ENCODE measurements around the gene LIN52.

LIN52 gene

DNA sequence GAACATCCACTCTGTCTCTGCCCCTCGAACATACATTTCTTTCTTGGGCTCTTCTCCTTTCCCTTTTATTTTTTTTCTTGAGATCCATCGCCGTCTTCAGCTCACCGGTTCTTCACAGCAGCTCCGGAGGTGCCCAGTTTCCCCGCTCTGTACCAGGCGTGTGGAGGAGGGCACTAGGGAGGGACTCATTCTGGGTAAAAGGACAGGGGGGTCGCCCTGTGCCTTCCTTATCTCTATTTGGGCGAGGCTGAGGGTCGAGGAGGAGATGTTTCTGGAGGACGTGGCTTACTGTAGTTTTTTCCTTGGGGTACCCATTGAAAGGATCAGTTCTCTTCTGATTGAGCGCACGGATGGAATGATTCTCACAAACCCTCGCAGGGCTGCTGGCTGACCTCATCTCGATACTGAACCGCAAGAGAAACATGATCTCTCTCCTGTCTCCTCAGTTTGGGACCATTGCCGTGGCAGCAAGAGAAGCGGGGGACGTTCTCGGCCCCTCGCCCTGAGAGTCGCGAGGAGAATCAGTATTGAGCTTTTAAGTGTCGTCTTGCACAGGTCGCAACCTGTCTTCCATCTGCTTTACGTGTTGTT lies 386 bp downstream of the LIN52 start:
- no peak for TF ChIP-seq FOXP2 (optimal IDR thresholded peaks at IDR 0.05; ENCODE audit: borderline replicate concordance, extremely low read depth, extremely low read length, insufficient read depth)
- TF ChIP-seq TAF1 (IDR thresholded peaks at IDR 0.05; ENCODE audit: borderline replicate concordance, insufficient read depth, low read length), result no peak
- TF ChIP-seq, protein P1, sequence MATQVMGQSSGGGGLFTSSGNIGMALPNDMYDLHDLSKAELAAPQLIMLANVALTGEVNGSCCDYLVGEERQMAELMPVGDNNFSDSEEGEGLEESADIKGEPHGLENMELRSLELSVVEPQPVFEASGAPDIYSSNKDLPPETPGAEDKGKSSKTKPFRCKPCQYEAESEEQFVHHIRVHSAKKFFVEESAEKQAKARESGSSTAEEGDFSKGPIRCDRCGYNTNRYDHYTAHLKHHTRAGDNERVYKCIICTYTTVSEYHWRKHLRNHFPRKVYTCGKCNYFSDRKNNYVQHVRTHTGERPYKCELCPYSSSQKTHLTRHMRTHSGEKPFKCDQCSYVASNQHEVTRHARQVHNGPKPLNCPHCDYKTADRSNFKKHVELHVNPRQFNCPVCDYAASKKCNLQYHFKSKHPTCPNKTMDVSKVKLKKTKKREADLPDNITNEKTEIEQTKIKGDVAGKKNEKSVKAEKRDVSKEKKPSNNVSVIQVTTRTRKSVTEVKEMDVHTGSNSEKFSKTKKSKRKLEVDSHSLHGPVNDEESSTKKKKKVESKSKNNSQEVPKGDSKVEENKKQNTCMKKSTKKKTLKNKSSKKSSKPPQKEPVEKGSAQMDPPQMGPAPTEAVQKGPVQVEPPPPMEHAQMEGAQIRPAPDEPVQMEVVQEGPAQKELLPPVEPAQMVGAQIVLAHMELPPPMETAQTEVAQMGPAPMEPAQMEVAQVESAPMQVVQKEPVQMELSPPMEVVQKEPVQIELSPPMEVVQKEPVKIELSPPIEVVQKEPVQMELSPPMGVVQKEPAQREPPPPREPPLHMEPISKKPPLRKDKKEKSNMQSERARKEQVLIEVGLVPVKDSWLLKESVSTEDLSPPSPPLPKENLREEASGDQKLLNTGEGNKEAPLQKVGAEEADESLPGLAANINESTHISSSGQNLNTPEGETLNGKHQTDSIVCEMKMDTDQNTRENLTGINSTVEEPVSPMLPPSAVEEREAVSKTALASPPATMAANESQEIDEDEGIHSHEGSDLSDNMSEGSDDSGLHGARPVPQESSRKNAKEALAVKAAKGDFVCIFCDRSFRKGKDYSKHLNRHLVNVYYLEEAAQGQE (IDR thresholded peaks at IDR 0.05; ENCODE audit: insufficient read depth in 1 of 2, low read depth in 2 of 2, low read length in 2 of 2), result no peak

DNA sequence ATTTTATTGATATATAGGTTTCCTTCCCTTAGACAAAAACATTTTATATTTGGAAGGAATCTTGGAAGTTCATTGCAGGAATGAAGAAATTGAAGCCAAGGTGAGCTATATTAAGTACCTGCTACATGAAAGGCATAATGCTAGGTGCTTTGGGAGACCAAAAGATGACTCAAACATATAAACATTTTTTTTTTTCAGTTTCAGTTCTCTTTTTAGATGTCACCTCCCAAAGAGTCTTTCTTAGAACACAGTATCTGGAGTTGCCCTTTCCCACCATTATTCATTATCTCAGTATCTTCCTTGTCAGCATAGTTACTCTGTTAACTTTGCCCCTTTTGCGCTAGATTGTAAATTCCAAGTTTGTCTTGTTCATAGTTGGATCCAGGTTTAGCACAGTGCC lies 1.1 kb downstream of the LIN52 start:
- TF ChIP-seq SIN3A (IDR thresholded peaks at IDR 0.05; ENCODE audit: borderline replicate concordance, insufficient read depth, low read length) (no peak), POLR2AphosphoS5 (IDR thresholded peaks at IDR 0.05; ENCODE audit: low read depth, low read length) (no peak), TAF1 (IDR thresholded peaks at IDR 0.05; ENCODE audit: borderline replicate concordance, insufficient read depth, low read length) (no peak), FOXP2 (optimal IDR thresholded peaks at IDR 0.05; ENCODE audit: borderline replicate concordance, extremely low read depth, extremely low read length, insufficient read depth) (no peak)
- TF ChIP-seq, protein P1 (IDR thresholded peaks at IDR 0.05; ENCODE audit: insufficient read depth in 1 of 2, low read depth in 2 of 2, low read length in 2 of 2), result no peak

DNA sequence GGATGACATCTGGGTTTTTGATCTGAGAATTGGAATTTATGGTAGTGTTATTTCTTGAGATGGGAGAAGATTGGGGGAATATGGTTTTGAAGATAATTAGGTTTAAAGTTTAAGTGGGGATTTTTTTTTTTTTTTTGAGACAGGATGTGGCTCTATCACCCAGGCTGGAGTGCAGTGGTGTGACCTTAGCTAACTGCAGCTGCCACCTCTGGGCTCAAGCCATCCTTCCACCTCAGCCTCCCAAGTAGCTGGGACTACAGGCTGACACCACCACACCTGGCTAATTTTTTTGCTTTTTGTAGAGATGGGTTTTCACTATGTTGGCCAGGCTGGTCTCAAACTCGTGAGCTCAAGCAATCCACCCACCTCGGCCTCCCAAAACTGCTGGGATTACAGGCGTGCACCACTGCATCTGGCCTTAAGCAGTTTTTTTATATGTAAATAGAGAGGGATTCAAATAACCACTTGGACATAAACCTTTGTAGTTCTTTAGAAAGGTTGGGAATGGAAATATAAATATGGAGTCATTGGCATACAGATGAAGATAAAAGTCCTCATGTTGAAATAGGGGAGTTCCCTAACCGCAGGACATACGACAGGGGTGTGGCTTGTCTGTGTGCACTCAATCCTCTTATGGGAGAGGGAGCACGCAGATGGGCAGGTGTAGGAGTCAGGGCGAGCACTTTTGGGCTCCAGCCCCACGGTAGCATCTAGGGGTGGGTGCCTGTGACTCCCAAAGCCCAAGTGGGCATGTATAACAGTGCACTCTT lies 4.7 kb downstream of the LIN52 start:
- TF ChIP-seq FOXP2 (optimal IDR thresholded peaks at IDR 0.05; ENCODE audit: borderline replicate concordance, extremely low read depth, extremely low read length, insufficient read depth), result no peak
- TF ChIP-seq, protein P1 (IDR thresholded peaks at IDR 0.05; ENCODE audit: insufficient read depth in 1 of 2, low read depth in 2 of 2, low read length in 2 of 2), result no peak
- no peak for TF ChIP-seq TAF1 (IDR thresholded peaks at IDR 0.05; ENCODE audit: borderline replicate concordance, insufficient read depth, low read length)
- no peak for TF ChIP-seq SIN3A (IDR thresholded peaks at IDR 0.05; ENCODE audit: borderline replicate concordance, insufficient read depth, low read length)
- TF ChIP-seq POLR2AphosphoS5 (IDR thresholded peaks at IDR 0.05; ENCODE audit: low read depth, low read length), result no peak

DNA sequence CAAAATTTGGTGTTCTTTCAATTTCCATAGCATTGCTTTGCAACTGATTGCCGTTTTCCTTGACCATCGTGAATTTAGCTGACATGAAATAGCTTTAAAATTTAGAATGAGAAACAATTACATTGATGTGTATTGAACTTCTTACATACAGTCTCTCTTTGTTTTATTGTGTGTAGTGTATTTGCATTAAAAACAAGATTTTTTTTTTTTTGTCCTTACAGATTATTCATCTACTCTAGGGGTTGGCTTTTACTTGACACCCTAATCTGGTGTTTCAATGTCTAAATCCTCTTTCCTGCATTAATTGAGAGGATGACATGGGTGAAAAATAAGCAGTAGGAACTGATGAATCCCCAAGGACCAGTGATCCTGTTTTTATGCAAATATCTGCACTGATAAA lies 20.6 kb downstream of the LIN52 start:
- TF ChIP-seq, protein P1 (IDR thresholded peaks at IDR 0.05; ENCODE audit: insufficient read depth in 1 of 2, low read depth in 2 of 2, low read length in 2 of 2), result no peak
- TF ChIP-seq TAF1 (IDR thresholded peaks at IDR 0.05; ENCODE audit: borderline replicate concordance, insufficient read depth, low read length) (no peak), POLR2AphosphoS5 (IDR thresholded peaks at IDR 0.05; ENCODE audit: low read depth, low read length) (no peak), SIN3A (IDR thresholded peaks at IDR 0.05; ENCODE audit: borderline replicate concordance, insufficient read depth, low read length) (no peak), FOXP2 (optimal IDR thresholded peaks at IDR 0.05; ENCODE audit: borderline replicate concordance, extremely low read depth, extremely low read length, insufficient read depth) (no peak)
